ENCODE data around the gene WIPI1. TPM values are rescaled to one million over a fixed set of nuclear protein-coding genes. Genes with fewer than 3 reads are reported as not detected.

The WIPI1 gene
- total RNA-seq, 4 donors from 2014 or later = 27.0 to 59.4 (median 43.5) TPM

DNA sequence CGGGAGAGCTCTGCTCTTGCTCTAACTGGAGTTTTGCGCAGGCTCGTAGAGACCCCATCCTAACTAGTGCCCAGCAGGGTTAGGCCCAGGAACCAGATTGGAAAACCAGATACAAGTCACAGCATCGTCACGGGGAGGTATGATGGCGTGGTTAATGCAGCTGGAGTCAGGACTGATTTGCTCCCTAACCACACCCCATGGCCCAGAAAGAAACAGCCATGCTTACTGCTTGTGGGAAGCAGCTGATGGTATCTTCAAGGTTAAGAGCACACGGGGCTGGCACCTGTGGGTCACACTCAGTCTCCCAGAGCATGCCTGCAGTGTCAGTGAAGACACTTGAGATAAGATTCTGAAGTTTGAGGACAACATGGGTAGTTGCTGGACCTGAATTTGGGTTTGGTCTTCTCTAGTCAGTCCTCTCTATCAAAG lies 60.2 kb downstream of the WIPI1 start:
- H3K27ac ChIP-seq (replicated peaks in 1 of 4) = no peak overlapping the region
- no peaks in the 10 kb centered on the region for H3K27me3 ChIP-seq
- peak; percentile 42 for DNase-seq (ENCODE audit: extremely low spot score)
- intact Hi-C loops (cut with DNase I) = loop anchor here (5.0 kb wide), 1 partner anchor 125 kb away; no protein-coding TSS in a partner anchor
- TF ChIP-seq EP300 (IDR thresholded peaks at IDR 0.05) (no peak), POLR2AphosphoS5 (IDR thresholded peaks at IDR 0.05) (no peak), POLR2A (IDR thresholded peaks at IDR 0.05; ENCODE audit: low read depth) (no peak)
- TF ChIP-seq, protein P1, sequence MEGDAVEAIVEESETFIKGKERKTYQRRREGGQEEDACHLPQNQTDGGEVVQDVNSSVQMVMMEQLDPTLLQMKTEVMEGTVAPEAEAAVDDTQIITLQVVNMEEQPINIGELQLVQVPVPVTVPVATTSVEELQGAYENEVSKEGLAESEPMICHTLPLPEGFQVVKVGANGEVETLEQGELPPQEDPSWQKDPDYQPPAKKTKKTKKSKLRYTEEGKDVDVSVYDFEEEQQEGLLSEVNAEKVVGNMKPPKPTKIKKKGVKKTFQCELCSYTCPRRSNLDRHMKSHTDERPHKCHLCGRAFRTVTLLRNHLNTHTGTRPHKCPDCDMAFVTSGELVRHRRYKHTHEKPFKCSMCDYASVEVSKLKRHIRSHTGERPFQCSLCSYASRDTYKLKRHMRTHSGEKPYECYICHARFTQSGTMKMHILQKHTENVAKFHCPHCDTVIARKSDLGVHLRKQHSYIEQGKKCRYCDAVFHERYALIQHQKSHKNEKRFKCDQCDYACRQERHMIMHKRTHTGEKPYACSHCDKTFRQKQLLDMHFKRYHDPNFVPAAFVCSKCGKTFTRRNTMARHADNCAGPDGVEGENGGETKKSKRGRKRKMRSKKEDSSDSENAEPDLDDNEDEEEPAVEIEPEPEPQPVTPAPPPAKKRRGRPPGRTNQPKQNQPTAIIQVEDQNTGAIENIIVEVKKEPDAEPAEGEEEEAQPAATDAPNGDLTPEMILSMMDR (IDR thresholded peaks at IDR 0.05) = no peak
- H3K9me3 ChIP-seq = peaks cover 0 to 10% (median 9%) of the 10 kb centered on the region in 4 donors
- 76% methylated on average over 5 of the region's 7 CpGs for WGBS
- no peaks in the 10 kb centered on the region for H3K36me3 ChIP-seq
- peaks cover 7 to 12% (median 10%) of the 10 kb centered on the region in 4 donors for H3K4me1 ChIP-seq
- no peak overlapping the region for H3K4me3 ChIP-seq

DNA sequence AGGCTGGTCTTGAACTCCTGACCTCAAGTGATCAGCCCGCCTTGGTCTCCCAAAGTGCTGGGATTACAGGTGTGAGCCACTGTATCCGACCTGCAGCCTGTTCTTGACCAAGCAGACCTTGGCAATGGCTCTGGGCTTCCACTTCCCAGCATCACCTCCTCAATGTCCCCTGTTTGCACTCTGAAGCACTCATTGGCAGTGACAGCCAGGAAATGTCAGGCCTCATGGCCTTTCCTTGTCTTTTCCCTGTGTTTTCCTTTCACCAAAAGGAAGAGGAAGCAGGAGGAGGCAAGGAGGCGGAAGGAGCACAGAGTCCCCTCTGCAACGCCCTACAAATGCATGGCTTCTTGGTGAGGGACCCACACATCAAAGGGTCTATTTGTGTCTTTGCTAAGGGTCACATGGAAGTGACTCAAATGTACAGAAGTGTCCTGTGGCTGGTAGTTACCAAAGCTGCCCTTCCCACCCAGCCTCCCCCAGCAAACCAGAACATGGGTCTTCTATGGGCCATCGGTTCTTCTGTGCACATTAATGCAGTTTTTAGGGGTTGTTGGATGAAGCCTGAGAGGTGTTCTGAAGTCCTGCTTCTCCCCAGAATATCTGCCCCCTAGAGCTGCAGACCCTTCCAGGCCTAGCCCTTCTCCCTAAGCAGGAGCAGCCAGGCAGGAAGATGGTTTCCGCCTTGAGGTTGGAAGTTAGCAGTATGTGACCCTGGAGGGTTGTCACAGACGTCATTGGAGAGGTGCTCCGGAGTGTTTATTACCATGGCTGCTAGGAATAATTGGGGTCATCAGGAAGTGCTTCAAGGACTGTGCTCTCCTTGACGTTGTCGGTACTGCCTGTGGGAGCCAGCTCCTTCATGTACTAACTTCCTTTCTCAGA lies 60.8 kb downstream of the WIPI1 start:
- TF ChIP-seq POLR2A (IDR thresholded peaks at IDR 0.05; ENCODE audit: low read depth) (no peak), EP300 (IDR thresholded peaks at IDR 0.05) (no peak), POLR2AphosphoS5 (IDR thresholded peaks at IDR 0.05) (no peak)
- TF ChIP-seq, protein P1 (IDR thresholded peaks at IDR 0.05) = no peak
- Histone ChIP-seq H3K36me3 (no peaks in the 10 kb centered on the region), H3K9me3 (peaks cover 0 to 10% (median 9%) of the 10 kb centered on the region in 4 donors), H3K4me1 (peaks cover 7 to 13% (median 10%) of the 10 kb centered on the region in 4 donors), H3K27me3 (no peaks in the 10 kb centered on the region), H3K4me3 (no peak overlapping the region), H3K27ac (replicated peaks in 1 of 4) (no peak overlapping the region)
- intact Hi-C loops (cut with DNase I) = loop anchor here (5.0 kb wide), 1 partner anchor 124 kb away; no protein-coding TSS in a partner anchor
- peak; percentile 74 for DNase-seq (ENCODE audit: extremely low spot score)
- WGBS = 72% methylated on average over 10 of the region's 10 CpGs

DNA sequence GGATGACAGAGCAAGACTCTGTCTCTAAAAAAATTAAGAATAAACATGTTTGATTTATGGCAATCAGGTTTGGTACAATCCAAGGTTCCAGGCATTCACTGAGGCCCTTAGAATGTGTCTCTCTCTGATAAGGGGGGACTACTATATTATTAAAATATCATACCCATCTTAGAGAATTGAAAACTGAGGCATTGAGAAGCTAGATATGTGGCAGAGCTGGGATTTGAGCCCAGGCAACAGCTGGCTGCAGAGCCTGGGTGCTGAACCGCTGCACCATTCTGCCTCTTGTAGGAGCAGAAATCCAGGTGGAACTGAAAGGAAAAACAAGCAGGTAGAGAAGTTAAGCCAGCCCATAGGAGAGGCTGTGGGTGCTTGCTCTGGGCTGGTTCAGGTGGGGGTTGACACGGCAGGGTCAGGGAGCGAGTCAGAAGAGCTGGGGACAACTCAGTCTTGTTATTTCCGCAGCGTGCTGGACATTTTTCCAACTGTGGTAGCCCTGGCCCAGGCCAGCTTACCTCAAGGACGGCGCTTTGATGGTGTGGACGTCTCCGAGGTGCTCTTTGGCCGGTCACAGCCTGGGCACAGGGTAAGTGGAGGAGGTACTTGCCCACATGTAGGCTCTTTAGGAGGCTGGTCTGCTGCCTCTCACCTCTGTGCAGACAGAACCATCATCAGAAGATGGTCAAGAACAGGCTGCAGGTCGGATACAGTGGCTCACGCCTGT lies 62.5 kb downstream of the WIPI1 start:
- no peak overlapping the region for H3K27ac ChIP-seq (replicated peaks in 1 of 4)
- peaks cover 0 to 10% (median 9%) of the 10 kb centered on the region in 4 donors for H3K9me3 ChIP-seq
- no peak overlapping the region for H3K4me3 ChIP-seq
- H3K36me3 ChIP-seq = no peaks in the 10 kb centered on the region
- DNase-seq (ENCODE audit: extremely low spot score) = peak; percentile 47
- intact Hi-C loops (cut with DNase I) = loop anchor here (5.0 kb wide), 1 partner anchor 122 kb away; no protein-coding TSS in a partner anchor
- 97% methylated on average over 7 of the region's 12 CpGs for WGBS
- H3K27me3 ChIP-seq = no peaks in the 10 kb centered on the region
- TF ChIP-seq EP300 (IDR thresholded peaks at IDR 0.05) = no peak
- no peak for TF ChIP-seq POLR2AphosphoS5 (IDR thresholded peaks at IDR 0.05)
- TF ChIP-seq POLR2A (IDR thresholded peaks at IDR 0.05; ENCODE audit: low read depth) = no peak
- TF ChIP-seq, protein P1 (IDR thresholded peaks at IDR 0.05) = no peak
- peaks cover 7 to 13% (median 10%) of the 10 kb centered on the region in 4 donors for H3K4me1 ChIP-seq

DNA sequence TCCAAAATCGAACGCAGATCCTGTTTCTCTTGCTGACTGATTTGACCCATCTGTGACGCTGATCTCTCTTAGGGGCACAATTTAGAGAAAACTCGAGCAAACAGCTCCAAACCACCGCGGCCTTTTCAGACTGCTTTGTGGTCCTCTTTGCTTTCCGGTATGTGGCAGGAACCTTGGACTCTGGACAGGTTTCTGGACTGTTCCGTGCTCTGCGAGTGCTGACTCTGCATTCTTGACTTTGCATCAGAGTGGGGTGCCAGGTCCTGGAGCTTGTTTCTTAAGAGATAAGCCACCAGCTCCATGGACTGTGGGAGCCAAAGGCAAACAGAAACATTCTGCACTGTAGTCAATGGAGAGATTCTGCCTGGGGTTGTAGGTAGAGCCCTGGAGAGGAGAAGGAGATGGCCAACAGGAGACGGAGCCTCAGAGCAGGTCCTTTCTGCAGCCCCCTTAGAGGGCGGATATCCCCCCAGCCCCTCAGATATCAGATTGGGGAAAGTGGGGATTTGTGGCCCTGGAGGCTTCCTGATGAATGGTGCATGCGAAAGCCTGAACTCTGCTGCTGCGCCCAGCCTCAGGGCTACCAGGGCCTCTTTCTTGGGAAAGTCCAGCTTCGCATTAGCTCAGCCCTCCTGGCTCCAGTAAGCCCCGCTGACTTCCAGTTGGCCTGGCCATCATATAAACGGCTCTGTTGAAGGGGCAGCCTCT lies 65.6 kb downstream of the WIPI1 start:
- 87% methylated on average over 16 of the region's 16 CpGs for WGBS
- H3K4me3 ChIP-seq = no peak overlapping the region
- H3K27me3 ChIP-seq = no peaks in the 10 kb centered on the region
- H3K9me3 ChIP-seq = peaks cover 0 to 10% (median 9%) of the 10 kb centered on the region in 4 donors
- DNase-seq (ENCODE audit: extremely low spot score) = peak; percentile 82
- no peak for TF ChIP-seq POLR2AphosphoS5 (IDR thresholded peaks at IDR 0.05)
- no peak for TF ChIP-seq POLR2A (IDR thresholded peaks at IDR 0.05; ENCODE audit: low read depth)
- TF ChIP-seq EP300 (IDR thresholded peaks at IDR 0.05) = no peak
- TF ChIP-seq, protein P1 (IDR thresholded peaks at IDR 0.05) = no peak
- H3K36me3 ChIP-seq = no peaks in the 10 kb centered on the region
- peak overlapping the region in 1 of 4 donors; percentile 46 for H3K27ac ChIP-seq (replicated peaks in 1 of 4)
- intact Hi-C loops (cut with DNase I) = no loop called here
- peaks cover 0 to 11% (median 2%) of the 10 kb centered on the region in 4 donors for H3K4me1 ChIP-seq
